Suppressor macrophage treated with lipopolysaccharide for 1 hour (primary cell): ENCODE measurements around the gene CLUH.
"Not testable (repeated sequence)": the region's sequence is repeated elsewhere in the genome, so short reads cannot be mapped to it uniquely, and the experiment has no call there.

Source experiments
- DNase-seq, 3 donors: peaks; one replicate each; pipeline ENCODE4 v3.0.0-alpha.2; 2020 to 2022

The CLUH gene

GRCh38 chr17:2701161-2701995 lies 10.2 kb downstream of the CLUH start:
- no peak for DNase-seq

- no peak for DNase-seq
Observed at GRCh38 chr17:2700491-2701141, 10.9 kb downstream of the CLUH start.

DNA sequence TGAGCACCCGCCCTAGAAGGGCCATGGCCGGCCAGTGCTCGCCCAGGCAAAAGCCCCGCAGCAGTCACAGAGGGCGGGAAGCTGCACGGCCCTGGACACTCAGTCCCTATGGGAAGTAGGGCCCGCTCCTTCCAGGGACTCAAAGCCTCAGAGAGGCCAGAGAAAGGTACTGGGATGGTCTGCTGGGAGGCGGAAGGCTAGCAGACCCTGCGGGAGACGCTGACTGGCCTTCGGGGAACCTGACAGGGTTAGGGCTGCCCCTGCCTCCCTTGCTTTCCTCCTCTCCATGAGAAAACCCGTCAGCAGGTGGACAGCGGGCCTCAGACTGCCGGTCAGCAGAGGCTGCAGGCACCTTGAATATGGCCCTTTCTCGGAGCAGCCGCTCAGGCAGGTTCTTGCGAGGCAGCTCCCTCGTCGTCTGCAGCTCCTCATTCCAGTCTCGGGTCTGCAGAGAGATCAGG lies 11.5 kb downstream of the CLUH start:
- DNase-seq: no peak

GRCh38 chr17:2699216-2699805 lies 12.3 kb downstream of the CLUH start:
- DNase-seq: not testable (repeated sequence)

GRCh38 chr17:2697611-2698162 lies 13.9 kb downstream of the CLUH start:
- no peak for DNase-seq

DNA sequence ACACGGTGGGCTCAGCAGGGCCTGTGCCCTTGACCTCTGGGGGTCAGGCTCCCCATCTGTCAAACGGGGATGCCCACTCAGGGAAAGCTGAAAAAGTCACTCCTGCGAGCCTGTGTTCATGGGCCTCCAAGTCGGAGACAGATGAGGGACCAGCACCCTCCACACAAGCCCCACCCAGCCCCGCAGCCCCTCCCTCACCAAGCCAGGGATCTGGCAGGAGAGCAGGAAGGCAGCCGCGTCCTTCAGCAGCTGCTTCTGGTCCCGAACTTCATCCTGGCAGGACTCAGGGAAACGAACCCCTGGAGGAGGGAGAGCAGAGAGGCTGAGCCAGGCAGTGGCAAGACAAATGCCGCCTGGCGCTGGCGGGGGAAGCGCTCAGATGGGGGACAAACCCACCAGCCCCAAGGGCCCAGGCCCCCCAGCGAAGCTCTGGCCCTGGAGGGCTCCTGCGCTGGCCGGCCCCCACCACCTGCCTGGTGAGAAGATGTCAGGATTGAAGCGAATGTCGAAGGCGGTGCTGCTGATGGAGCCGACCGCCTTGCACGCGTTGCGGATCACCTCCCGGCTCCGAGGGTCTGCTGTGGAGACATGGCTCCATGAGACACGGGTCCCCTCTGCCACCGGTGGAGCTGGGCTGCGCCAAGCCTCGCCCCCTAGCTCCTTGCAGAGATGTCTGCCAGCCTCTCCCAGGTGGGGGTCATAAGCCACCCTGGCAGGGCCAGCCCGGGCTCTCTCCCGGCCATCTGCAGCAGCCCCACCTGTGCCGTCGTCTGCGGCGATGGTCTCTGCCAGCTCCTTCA lies 15.4 kb downstream of the CLUH start:
- DNase-seq: no peak

DNA sequence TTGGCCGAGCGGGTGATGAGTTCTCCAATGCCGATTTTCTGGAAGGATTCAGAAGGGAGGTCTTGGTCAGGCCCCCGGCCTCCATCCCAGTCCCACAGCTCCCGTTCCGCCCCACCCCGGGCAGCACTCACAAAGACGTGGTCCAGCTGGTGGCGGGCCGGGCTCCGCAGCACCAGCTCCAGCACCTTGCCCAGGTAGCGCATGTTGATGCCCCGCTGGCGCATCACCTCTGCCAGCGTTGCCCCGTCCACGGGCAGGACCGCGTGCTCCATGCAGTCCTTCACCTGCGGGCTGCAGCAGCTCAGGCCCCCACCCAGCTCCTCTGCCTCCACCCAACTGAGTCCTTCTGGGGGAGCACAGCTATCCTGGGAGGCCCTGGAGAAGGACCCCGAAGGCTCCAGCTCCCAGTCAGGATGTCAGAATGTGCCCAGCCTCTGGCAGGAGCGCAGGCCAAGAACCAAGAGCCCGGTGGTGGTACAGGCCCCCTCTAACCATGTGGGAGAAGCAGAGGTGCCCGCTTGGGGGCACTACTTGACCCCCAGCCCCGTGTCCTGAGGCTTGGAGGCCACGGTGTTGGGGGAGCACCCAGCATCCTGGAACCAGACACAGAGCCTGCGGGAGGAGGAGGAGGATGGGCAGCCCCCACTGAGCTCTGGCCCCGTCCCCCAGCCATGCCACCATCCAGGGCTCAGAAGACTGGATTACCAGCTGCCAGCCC lies 16.2 kb downstream of the CLUH start:
- no peak for DNase-seq

DNA sequence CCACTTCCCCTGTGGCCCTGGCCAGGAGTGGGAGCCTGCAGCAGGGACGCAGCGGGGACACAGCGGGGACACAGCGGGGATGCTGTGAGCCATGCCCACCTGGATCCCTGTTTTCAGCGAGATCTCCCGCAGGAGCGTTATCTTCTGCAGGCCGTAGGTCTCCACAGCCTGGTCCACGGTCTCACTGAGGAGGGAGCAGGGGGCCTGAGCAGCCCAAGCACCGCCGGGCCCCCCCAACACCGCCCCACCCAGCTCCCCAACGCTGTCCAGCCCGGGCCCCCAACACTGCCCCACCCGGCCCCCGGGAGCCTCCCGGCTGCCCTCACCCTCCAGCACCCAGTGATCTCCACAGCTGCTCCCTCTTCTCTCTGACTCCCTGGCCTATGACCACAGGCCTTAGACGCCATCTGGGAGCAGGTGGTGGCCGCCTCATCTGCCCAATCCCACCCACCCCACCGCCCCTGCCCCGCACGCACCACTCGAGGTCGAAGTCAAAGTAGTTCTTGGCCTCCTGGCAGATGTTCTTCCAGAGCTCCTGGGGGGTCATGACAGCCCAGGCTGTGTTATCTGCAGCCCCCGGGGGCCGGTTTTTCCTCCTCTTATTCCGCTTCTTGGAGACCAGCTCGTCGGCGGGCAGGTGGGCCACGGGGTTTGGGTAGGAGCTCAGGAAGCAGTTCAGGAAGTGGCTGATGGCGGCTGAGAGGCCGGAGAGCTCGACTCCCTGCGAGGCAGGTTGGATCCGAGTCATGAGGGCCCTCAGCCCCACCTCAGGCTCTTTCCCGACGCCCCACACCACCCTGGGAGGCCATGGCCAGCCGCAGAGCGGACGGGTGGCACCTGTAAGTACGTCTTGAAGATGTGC lies 17.0 kb downstream of the CLUH start:
- DNase-seq: no peak

- DNase-seq: no peak
Observed at GRCh38 chr17:2693561-2694380, 17.8 kb downstream of the CLUH start.

GRCh38 chr17:2692781-2693135 lies 18.8 kb downstream of the CLUH start:
- no peak for DNase-seq

DNA sequence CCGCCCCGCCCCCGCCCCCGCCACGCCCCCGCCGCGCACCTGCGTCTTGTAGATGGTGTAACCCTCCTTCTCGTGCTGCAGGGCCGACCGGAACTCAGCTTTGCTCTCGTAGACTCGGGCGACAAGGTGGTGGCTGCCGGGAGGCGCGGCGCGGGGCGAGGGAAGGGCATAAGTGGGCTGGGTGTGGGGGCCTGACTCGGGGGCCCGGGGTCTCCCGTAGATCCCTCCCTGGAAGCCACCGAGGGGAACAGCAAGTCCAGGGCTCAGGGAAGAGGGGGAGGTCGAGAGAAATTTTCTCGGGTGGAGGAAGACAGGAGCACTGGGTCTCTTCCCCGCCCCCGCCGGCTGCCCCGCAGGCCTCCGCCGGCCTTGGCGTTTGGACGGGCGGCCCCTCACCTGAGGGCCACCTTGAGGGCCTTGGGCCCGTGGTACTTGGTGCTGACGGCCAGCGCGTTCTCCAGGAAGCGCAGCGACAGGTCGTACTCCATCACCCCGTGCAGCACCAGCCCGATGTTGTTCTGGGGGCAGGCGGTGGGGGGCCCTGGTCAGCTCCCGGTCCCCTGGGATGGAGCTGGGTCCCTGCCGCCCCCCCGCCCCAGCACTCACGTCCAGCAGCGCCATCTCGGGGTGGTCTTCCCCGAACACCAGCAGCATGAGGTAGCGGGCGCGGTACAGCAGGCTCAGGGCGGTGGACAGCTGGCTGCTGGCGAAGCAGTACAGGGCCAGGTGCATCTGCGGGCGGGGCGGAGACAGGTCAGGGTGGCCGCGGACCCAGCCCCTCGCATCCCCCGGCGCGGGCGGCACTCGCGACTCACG lies 19.4 kb downstream of the CLUH start:
- DNase-seq: no peak

GRCh38 chr17:2691069-2691871 lies 20.3 kb downstream of the CLUH start:
- DNase-seq: no peak

GRCh38 chr17:2690165-2691068 lies 21.1 kb downstream of the CLUH start:
- no peak for DNase-seq

GRCh38 chr17:2689411-2690164 lies 22.0 kb downstream of the CLUH start:
- DNase-seq: no peak

DNA sequence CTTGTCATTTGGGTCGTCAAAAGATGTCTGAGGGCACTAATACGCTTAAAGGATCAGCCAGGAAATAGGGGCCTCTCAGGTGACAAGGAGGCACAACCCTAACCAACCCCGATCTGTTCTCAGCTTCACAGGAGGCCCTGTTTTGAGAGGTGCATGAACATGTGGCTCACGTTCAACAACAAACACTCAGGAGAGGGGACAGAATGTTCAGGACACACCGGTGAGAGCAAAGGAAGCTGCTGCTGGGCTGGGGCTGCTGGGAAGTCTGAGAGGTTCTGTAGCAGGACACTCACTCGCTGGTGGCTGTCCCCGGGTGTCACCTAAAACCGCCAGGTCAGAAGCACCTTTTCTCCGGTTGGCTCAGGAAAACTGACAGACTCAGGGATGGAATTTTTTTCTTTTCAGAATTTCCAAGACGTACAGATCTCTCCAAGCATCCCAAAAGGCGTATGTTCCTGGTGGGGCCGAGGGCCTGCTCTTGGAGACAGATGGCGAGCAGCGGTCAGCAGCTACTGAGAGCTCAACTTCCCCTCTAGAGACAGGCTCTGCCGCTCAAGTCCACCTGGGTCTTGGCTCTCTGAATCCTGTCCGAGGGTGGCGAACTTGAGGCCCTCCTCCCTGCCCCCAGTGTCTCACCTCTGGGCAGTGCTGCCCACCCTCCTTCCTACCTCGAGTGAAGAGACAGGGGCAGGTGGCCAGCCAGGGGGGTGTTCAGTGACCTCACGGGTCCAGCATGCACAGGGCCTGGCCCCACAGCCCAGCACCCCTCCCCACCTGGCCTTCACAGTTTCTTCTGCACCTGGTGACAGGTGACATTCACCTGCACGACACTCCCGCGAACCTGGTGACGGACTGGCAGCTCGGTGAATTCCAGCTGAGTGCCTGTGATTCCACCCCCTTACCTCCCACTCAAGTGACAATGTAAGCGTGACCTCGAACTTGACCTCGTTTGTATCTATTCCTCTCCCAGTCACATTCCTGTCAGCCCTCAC lies 22.9 kb downstream of the CLUH start:
- no peak for DNase-seq
